ENCODE measurements around the gene DAB2IP.
A peak's percentile ranks its signal among the peaks of the same experiment; 100 is the strongest.
"Not testable (repeated sequence)": the region's sequence is repeated elsewhere in the genome, so short reads cannot be mapped to it uniquely, and the experiment has no call there.

DAB2IP gene

GRCh38 chr9:121732389-121732788 lies 81.0 kb downstream of the DAB2IP start:
- no peak for DNase-seq (ENCODE audit: low read depth, low spot score)

GRCh38 chr9:121732886-121733285 lies 81.5 kb downstream of the DAB2IP start:
- DNase-seq (ENCODE audit: low read depth, low spot score): peak; percentile 89
- H3K4me3 ChIP-seq (ENCODE audit: low read length): no peak overlapping the region

More at GRCh38 chr9:121732389-121732788, 81.0 kb downstream of the DAB2IP start:
- H3K4me3 ChIP-seq (ENCODE audit: low read length): no peak overlapping the region

GRCh38 chr9:121734465-121734864 lies 83.0 kb downstream of the DAB2IP start:
- DNase-seq (ENCODE audit: low read depth, low spot score): no peak
- H3K4me3 ChIP-seq (ENCODE audit: low read length): no peak overlapping the region

- DNase-seq (ENCODE audit: low read depth, low spot score): no peak
- no peak overlapping the region for H3K4me3 ChIP-seq (ENCODE audit: low read length)
These were observed 83.8 kb downstream of the DAB2IP start for GRCh38 chr9:121735065-121735792.

- H3K4me3 ChIP-seq (ENCODE audit: low read length): no peak overlapping the region
- DNase-seq (ENCODE audit: low read depth, low spot score): no peak
These were observed 84.6 kb downstream of the DAB2IP start for GRCh38 chr9:121735793-121736770.

GRCh38 chr9:121736934-121737462 lies 85.6 kb downstream of the DAB2IP start:
- no peak for DNase-seq (ENCODE audit: low read depth, low spot score)
- no peak overlapping the region for H3K4me3 ChIP-seq (ENCODE audit: low read length)

GRCh38 chr9:121737481-121737931 lies 86.1 kb downstream of the DAB2IP start:
- no peak for DNase-seq (ENCODE audit: low read depth, low spot score)
- no peak overlapping the region for H3K4me3 ChIP-seq (ENCODE audit: low read length)

GRCh38 chr9:121738411-121738810 lies 87.0 kb downstream of the DAB2IP start:
- peak; percentile 90 for DNase-seq (ENCODE audit: low read depth, low spot score)
- no peak overlapping the region; the same call in 1 of the 2 replicates for H3K4me3 ChIP-seq (ENCODE audit: low read length)

- DNase-seq (ENCODE audit: low read depth, low spot score): peak; percentile 48
- H3K4me3 ChIP-seq (ENCODE audit: low read length): no peak overlapping the region
These were observed 87.5 kb downstream of the DAB2IP start for GRCh38 chr9:121738968-121739367.

- no peak overlapping the region for H3K4me3 ChIP-seq (ENCODE audit: low read length)
- no peak for DNase-seq (ENCODE audit: low read depth, low spot score)
These were observed 88.5 kb downstream of the DAB2IP start for GRCh38 chr9:121739971-121740370.

- peak; percentile 45 for DNase-seq (ENCODE audit: low read depth, low spot score)
- no peak overlapping the region for H3K4me3 ChIP-seq (ENCODE audit: low read length)
These were observed 89.9 kb downstream of the DAB2IP start for GRCh38 chr9:121741228-121741918.

GRCh38 chr9:121741919-121742283 lies 90.5 kb downstream of the DAB2IP start:
- not testable (repeated sequence) for H3K4me3 ChIP-seq (ENCODE audit: low read length); DNase-seq (ENCODE audit: low read depth, low spot score)

- DNase-seq (ENCODE audit: low read depth, low spot score): no peak
- no peak overlapping the region for H3K4me3 ChIP-seq (ENCODE audit: low read length)
These were observed 91.5 kb downstream of the DAB2IP start for GRCh38 chr9:121742923-121743322.

GRCh38 chr9:121743441-121744001 lies 92.1 kb downstream of the DAB2IP start:
- DNase-seq (ENCODE audit: low read depth, low spot score): no peak
- no peak overlapping the region for H3K4me3 ChIP-seq (ENCODE audit: low read length)

GRCh38 chr9:121744002-121744686 lies 92.7 kb downstream of the DAB2IP start:
- peak; percentile 92 for DNase-seq (ENCODE audit: low read depth, low spot score)
- peak overlapping the region; percentile 9; the same call in 1 of the 2 replicates for H3K4me3 ChIP-seq (ENCODE audit: low read length)

GRCh38 chr9:121744687-121745395 lies 93.4 kb downstream of the DAB2IP start:
- DNase-seq (ENCODE audit: low read depth, low spot score): peak; percentile 61
- peak overlapping the region; percentile 12 for H3K4me3 ChIP-seq (ENCODE audit: low read length)

- H3K4me3 ChIP-seq (ENCODE audit: low read length): no peak overlapping the region
- no peak for DNase-seq (ENCODE audit: low read depth, low spot score)
These were observed 93.9 kb downstream of the DAB2IP start for GRCh38 chr9:121745396-121745695.

- no peak for DNase-seq (ENCODE audit: low read depth, low spot score)
- H3K4me3 ChIP-seq (ENCODE audit: low read length): no peak overlapping the region
These were observed 95.0 kb downstream of the DAB2IP start for GRCh38 chr9:121746411-121746810.
